ENCODE results near the gene SLC9A3. TPM values are rescaled to one million over a fixed set of nuclear protein-coding genes. Genes with fewer than 3 reads are reported as not detected.

Gene SLC9A3
- total and polyA plus RNA-seq, 2 experiments from 2014 or later: 1.2 to 1.7 TPM

- peaks cover 35% of the 10 kb centered on the region for H3K27me3 ChIP-seq (replicated peaks; ENCODE audit: insufficient read depth)
- no peaks in the 10 kb centered on the region for H3F3A ChIP-seq (ENCODE audit: insufficient read depth)
- H3K4me3 ChIP-seq: no peak overlapping the region
- H3K9ac ChIP-seq: no peak overlapping the region
- TF ChIP-seq EZH2 (IDR thresholded peaks at IDR 0.05; ENCODE audit: insufficient read depth, poor library complexity, severe bottlenecking): no peak
- no peak for TF ChIP-seq EZH2phosphoT487 (IDR thresholded peaks at IDR 0.05; ENCODE audit: insufficient read depth, low read depth)
- H4K20me1 ChIP-seq (ENCODE audit: insufficient read depth): no peaks in the 10 kb centered on the region
- no peaks in the 10 kb centered on the region for H3K9me3 ChIP-seq (ENCODE audit: low read depth)
- H3K4me1 ChIP-seq (ENCODE audit: insufficient read depth): no peaks in the 10 kb centered on the region
- in situ Hi-C loops (cut with MboI): no loop called here
- no peaks in the 10 kb centered on the region for H3K36me3 ChIP-seq (ENCODE audit: low read depth)
- no peak overlapping the region for H3K27ac ChIP-seq
- peak; percentile 34 for DNase-seq
- H3K9me2 ChIP-seq (ENCODE audit: insufficient read depth): no peaks in the 10 kb centered on the region
- 46 to 49% methylated on average over 35 to 36 of the region's 36 CpGs for WGBS, 2 experiments (ENCODE audit: low coverage in 1 of 2, low lambda C conversion rate in 2 of 2, missing lambda C conversion rate in 2 of 2)
- H3K4me2 ChIP-seq (ENCODE audit: unreplicated experiment): no peak overlapping the region
- H3K79me2 ChIP-seq (ENCODE audit: insufficient read depth): no peaks in the 10 kb centered on the region
- H2AFZ ChIP-seq: no peak overlapping the region
Measured at GRCh38 chr5:502325-503079, 21.7 kb downstream of the SLC9A3 start.

DNA sequence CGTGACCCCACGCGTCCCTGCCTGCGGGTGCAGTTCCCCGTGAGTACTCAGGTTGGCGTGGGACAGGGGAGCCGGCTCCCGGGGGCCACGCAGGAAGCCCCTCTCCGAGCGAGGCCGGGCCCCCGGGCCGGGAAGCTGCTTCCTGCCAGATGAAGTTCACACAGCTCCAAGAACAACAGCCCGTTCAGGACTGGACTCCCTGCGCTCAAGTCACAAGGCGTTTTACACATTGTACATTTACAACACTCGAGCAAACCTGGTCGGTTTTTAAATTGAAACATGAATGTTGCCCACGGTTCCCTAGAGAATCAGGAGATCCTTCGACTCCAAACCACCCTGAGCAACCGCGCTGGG, 22.4 kb downstream of the SLC9A3 start:
- Histone ChIP-seq H3F3A (ENCODE audit: insufficient read depth) (no peaks in the 10 kb centered on the region), H3K4me2 (ENCODE audit: unreplicated experiment) (no peak overlapping the region), H3K4me3 (no peak overlapping the region), H3K9me2 (ENCODE audit: insufficient read depth) (no peaks in the 10 kb centered on the region), H3K36me3 (ENCODE audit: low read depth) (no peaks in the 10 kb centered on the region), H2AFZ (no peak overlapping the region), H3K79me2 (ENCODE audit: insufficient read depth) (no peaks in the 10 kb centered on the region), H3K9me3 (ENCODE audit: low read depth) (no peaks in the 10 kb centered on the region), H3K27ac (no peak overlapping the region), H4K20me1 (ENCODE audit: insufficient read depth) (no peaks in the 10 kb centered on the region), H3K4me1 (ENCODE audit: insufficient read depth) (no peaks in the 10 kb centered on the region), H3K9ac (no peak overlapping the region), H3K27me3 (replicated peaks; ENCODE audit: insufficient read depth) (peaks cover 35% of the 10 kb centered on the region)
- peak; percentile 28 for DNase-seq
- WGBS, 2 experiments (ENCODE audit: low coverage in 1 of 2, low lambda C conversion rate in 2 of 2, missing lambda C conversion rate in 2 of 2): 12 to 13% methylated on average over 23 of the region's 23 CpGs
- TF ChIP-seq EZH2 (IDR thresholded peaks at IDR 0.05; ENCODE audit: insufficient read depth, poor library complexity, severe bottlenecking): no peak
- no peak for TF ChIP-seq EZH2phosphoT487 (IDR thresholded peaks at IDR 0.05; ENCODE audit: insufficient read depth, low read depth)
- in situ Hi-C loops (cut with MboI): no loop called here

GRCh38 chr5:501105-501830, 23.0 kb downstream of the SLC9A3 start:
- no peak overlapping the region for H3K27ac ChIP-seq
- 59 to 73% methylated on average over 39 to 41 of the region's 41 CpGs for WGBS, 2 experiments (ENCODE audit: low coverage in 1 of 2, low lambda C conversion rate in 2 of 2, missing lambda C conversion rate in 2 of 2)
- H3K4me2 ChIP-seq (ENCODE audit: unreplicated experiment): no peak overlapping the region
- no peaks in the 10 kb centered on the region for H3K79me2 ChIP-seq (ENCODE audit: insufficient read depth)
- TF ChIP-seq EZH2phosphoT487 (IDR thresholded peaks at IDR 0.05; ENCODE audit: insufficient read depth, low read depth) (no peak), EZH2 (IDR thresholded peaks at IDR 0.05; ENCODE audit: insufficient read depth, poor library complexity, severe bottlenecking) (no peak)
- H3K36me3 ChIP-seq (ENCODE audit: low read depth): no peaks in the 10 kb centered on the region
- H3K9me2 ChIP-seq (ENCODE audit: insufficient read depth): no peaks in the 10 kb centered on the region
- in situ Hi-C loops (cut with MboI): no loop called here
- no peak overlapping the region for H3K4me3 ChIP-seq
- H3K27me3 ChIP-seq (replicated peaks; ENCODE audit: insufficient read depth): peaks cover 41% of the 10 kb centered on the region
- no peak overlapping the region for H2AFZ ChIP-seq
- H3F3A ChIP-seq (ENCODE audit: insufficient read depth): no peaks in the 10 kb centered on the region
- no peak overlapping the region for H3K9ac ChIP-seq
- H4K20me1 ChIP-seq (ENCODE audit: insufficient read depth): no peaks in the 10 kb centered on the region
- no peaks in the 10 kb centered on the region for H3K4me1 ChIP-seq (ENCODE audit: insufficient read depth)
- no peaks in the 10 kb centered on the region for H3K9me3 ChIP-seq (ENCODE audit: low read depth)
- no peak for DNase-seq

DNA sequence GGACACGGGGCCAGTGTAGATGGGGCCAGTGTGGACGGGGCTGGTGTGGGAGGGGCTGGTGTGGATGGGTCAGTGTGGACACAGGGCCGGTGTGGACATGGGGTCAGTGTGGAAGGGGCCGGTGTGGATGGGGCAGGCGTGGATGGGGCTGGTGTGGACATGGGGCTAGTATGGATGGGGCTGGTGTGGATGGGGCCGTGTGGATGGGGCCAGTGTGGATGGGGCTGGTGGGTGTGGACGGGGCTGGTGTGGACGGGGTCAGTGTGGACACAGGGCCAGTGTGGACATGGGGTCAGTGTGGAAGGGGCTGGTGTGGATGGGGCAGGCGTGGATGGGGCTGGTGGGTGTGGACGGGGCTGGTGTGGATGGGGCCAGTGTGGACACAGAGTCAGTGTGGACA, 23.8 kb downstream of the SLC9A3 start:
- no peaks in the 10 kb centered on the region for H3K9me2 ChIP-seq (ENCODE audit: insufficient read depth)
- in situ Hi-C loops (cut with MboI): no loop called here

More for the DNA sequence above, 23.8 kb downstream of the SLC9A3 start:
- H3K9me3 ChIP-seq (ENCODE audit: low read depth): no peaks in the 10 kb centered on the region
- H3K4me3 ChIP-seq: no peak overlapping the region
- H3K4me2 ChIP-seq (ENCODE audit: unreplicated experiment): no peak overlapping the region
- H3K4me1 ChIP-seq (ENCODE audit: insufficient read depth): no peaks in the 10 kb centered on the region
- H3F3A ChIP-seq (ENCODE audit: insufficient read depth): no peaks in the 10 kb centered on the region
- H3K36me3 ChIP-seq (ENCODE audit: low read depth): no peaks in the 10 kb centered on the region
- H4K20me1 ChIP-seq (ENCODE audit: insufficient read depth): no peaks in the 10 kb centered on the region
- TF ChIP-seq EZH2 (IDR thresholded peaks at IDR 0.05; ENCODE audit: insufficient read depth, poor library complexity, severe bottlenecking) (no peak), EZH2phosphoT487 (IDR thresholded peaks at IDR 0.05; ENCODE audit: insufficient read depth, low read depth) (no peak)
- no peak for DNase-seq
- H2AFZ ChIP-seq: no peak overlapping the region
- 63 to 70% methylated on average over 3 to 10 of the region's 10 CpGs for WGBS, 2 experiments (ENCODE audit: low coverage in 1 of 2, low lambda C conversion rate in 2 of 2, missing lambda C conversion rate in 2 of 2)
- H3K9ac ChIP-seq: no peak overlapping the region
- H3K79me2 ChIP-seq (ENCODE audit: insufficient read depth): no peaks in the 10 kb centered on the region
- no peak overlapping the region for H3K27ac ChIP-seq
- H3K27me3 ChIP-seq (replicated peaks; ENCODE audit: insufficient read depth): peaks cover 41% of the 10 kb centered on the region

Data from GM23248 (cell line).